Nucleus accumbens (tissue), 56 donors: ENCODE results near the gene MLF2.
A peak's percentile ranks its signal among the peaks of the same experiment; 100 is the strongest.

Experiments
- DNase-seq, 56 donors: peaks; one replicate each; lab custom pipeline; 2025; lab: John Stamatoyannopoulos, UW

Gene MLF2, protein sequence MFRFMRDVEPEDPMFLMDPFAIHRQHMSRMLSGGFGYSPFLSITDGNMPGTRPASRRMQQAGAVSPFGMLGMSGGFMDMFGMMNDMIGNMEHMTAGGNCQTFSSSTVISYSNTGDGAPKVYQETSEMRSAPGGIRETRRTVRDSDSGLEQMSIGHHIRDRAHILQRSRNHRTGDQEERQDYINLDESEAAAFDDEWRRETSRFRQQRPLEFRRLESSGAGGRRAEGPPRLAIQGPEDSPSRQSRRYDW

DNA sequence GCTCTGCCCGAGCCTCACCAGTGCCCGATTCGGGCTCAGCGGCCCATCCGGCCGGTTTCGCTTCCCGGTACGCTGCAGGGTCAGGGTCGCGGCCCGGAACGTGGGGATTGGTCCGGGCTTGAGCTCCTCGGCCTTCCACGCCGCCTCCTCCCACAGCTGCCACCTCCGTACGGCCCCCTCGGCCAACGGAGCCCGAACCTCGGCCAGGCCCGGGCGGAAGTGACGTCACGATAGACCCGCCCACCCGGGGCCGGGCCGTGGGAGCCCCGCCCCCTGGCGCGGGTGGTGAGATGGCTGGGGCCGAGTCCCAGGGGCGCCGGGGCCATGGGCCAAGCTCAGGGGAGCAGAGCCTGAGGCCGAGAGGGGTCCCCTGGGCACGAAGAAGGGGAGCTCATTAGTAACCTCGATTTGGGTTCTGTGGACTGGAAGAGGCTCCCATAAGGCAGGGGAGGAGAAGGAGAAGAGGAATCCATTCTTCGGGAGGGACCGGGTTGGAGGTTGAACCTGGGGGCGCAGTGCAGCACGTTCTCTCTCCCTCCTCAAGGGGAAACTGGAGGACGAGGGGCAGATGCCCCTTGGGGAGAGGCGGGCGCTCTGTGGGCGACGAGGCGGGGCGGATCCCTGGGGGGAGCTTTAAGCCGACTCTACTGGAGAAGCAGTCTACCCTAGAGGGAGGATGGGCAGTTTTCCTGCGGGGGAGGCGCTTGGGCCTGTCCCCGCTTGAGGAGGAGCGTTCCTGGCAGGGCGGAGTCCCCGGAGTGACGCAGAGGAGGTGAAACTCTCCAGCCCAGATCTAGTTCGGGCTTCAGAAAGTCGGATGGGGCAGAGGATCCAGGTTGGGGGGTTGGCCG lies at the start of gene MLF2:
TSS of gene MLF2 (minus strand) at position 221 of the 851 bp plus-strand sequence. CDS start 807 bp downstream, outside the sequence.
- DNase-seq: peak; percentile 66 to 97 (median 92)

DNA sequence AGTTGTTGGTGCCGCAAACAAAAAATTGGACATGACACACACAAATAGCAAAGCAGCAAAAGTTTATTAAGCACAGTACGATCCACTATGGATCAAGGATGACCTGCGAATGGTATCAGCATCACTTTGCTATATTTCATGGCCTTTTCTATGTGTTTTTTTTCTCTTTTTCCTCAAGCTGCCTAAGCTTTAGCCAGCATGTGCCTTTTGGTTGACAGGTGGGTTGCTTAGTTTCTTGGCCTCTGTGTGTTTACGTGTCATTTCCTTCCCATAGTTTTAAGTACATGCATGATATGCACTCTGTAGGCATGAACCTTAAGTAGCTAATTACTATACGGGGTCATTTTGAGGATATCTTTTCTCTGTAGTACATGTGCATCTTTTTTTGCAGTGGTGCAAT lies 46.2 kb upstream of the MLF2 start:
- no peak for DNase-seq

DNA sequence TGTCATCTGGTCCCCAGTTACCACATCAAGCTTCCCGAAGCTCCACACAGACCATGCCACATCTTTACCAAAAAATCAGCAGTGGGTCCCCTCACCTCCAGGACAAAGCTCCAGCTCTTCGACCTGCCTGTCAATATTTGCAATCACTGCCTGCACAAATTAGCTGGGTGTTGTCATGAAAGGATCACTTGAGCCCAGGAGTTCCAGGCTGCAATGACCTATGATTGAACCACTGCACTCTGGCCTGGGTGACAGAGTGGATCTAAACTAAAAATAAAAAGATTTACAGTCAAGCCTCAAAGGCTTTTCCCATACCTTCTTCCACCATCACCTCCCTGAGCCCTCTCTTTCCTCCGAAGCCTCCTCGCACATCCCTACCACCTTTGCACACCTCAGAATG lies 43.6 kb upstream of the MLF2 start:
- DNase-seq: no peak

DNA sequence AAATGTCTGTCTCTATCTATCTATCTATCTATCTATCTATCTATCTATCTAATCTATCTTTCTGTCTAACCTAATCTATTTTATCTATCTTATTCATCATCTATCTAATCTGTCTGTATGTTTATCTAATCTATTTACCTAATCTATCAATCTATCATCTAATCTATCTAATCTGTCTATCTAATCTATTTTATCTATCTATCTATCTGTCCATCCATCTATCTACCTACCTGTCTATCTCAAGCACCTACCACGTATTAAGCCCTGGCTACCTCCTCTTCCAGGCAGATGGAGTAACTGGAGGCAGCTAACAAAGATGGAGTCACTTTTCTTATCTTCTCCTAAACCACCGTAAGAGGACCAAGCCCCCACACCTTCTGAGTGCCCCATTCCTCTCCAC lies 42.1 kb upstream of the MLF2 start:
- no peak for DNase-seq

DNA sequence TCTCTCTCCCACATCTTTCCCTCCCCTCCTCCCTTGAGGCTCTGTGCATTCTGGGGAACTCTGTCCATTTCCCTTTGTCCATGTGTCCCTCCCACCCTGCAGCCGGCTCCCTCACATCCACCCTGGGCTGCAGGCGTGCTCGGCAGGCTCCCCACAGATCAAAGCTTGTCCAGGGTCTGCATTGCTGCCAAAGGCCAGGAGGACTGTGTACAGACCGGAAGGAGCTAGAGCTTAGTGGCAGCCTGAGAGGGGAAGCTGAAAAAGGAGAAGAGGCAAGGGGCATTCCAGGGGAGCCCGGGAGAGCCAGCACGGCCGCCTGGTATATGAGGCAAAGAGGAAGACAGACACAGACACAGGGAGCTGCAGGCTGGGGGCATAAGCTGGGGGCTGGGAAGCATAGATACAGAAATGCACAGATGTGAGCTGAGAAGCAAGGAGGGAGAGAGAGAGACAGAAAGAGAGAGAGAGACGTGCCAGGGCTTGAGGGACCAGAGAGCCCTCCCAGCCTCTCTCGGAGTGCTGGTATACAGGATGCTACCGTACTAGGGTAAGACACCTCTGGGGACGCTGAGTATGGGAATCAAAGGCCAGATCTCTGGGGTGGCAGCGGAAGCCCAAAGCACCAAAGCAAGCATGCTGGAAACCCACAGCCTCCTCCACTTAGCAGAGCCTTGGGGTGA lies 39.7 kb upstream of the MLF2 start:
- peak in 13 of 56 donors; percentile 10 to 38 (median 19) for DNase-seq

DNA sequence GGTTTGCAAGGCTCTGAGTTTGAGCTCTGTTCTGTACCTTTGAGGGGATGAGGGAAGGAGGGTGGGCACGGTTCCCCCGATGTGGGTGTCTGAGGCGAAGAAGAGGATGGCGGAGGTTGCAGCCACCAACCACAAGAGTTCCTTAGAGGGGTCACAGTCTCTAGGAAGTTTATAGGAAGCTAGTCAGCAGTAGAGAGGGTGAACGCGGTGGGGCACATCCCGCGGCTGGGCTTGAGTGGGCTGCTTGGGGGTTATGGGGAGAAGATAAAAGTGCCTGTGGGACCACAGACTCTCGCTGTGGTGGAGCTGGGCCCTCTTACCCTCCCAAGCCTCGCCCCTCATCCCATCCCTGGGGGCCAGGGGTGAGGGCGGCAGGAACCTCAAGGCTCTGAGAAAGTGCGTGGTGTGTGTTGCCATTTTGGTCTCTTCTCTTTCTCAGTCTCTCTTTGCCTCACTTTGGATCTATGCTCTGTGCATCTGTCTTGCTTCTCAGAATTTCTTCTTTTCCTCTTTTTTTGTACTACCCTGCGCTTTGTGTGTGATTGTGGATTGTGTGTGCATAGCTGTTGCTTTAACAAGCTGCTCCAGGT lies 39.1 kb upstream of the MLF2 start:
- DNase-seq: no peak

DNA sequence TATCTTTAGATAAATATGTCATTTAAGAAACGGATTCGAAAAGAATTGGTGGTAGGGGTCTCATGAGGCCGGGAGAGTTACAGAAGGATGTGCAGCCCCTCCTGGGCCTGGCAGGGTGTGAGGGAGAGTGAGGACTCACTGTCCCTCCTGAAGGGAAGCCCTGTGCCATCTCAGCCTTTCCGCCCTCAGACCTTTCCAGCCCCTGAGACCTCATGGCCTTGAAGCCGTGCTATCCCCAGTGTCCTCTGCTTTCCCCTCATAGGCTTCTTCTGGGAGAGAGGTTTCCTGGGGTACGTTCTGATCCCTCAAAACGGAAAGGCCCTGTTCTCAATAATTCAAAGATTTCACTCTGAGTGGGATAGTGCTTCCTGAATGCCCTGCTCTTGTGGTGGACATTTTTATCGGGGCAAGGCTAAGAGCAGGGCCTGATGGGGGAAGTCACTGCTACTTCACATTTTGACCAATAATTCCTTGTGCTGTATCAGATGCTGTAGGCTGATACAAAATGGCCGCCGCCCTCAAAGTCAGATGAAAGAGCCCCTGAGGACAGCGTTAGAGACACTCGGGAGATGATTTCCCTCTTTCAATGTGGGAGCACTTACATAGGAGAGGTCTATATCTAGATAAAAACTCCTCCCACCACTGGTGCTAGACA lies 37.7 kb upstream of the MLF2 start:
- no peak for DNase-seq

DNA sequence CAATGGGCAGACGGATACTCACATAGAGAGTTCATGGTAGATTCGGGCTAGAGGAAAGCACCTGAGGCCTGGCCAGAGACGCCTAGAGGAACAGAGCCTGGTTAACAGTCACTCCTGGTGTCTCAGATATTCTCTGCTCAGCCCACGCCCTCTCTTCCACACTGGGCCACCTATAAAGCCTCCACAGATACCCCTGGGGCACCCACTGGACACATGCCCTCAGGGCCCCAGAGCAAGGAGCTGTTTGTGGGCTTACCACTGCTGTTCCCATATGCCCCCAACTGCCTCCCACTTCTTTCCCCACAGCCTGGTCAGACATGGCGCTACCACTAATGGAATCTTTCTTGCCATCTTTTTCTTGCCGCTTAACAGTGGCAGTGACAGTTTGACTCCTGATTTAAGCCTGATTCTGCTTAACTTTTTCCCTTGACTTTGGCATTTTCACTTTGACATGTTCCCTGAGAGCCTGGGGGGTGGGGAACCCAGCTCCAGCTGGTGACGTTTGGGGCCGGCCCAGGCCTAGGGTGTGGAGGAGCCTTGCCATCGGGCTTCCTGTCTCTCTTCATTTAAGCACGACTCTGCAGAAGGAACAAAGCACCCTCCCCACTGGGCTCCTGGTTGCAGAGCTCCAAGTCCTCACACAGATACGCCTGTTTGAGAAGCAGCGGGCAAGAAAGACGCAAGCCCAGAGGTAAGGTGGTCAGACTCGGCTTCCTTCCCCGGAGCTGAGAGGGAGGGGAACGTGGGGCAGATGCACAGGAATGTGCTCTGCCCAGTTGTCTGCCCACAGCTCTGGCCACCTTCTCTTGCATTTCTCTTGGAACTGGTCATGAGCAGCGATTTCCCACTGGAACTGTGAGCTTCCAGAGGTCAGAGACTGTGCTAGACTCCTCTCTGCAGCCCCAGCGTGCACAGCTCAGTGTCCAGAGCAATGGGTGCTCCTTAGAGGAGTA lies 36.3 kb upstream of the MLF2 start, which contains the start of gene CD4:
TSS of gene CD4 (plus strand) at position 557 of the 953 bp plus-strand sequence. CDS start 10,611 bp downstream, outside the sequence.
- peak in 13 of 56 donors; percentile 10 to 48 (median 25) for DNase-seq

DNA sequence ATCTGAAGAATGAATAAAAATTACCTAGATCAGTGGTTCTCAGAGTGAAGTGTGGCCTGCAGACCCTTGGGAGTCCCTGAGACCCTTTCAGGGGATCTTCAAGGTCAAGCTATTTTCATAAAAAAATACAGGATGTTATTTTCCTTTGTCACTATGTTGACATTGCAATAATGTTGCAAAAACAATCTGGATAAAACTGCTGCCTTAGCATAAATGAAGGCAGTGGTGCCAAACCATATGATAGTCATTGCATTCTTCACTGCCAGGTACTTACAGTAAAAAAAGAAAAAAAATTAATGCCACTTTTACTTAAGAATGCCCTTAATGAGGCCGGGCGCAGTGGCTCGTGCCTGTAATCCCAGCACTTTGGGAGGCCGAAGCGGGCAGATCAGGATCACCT lies 34.4 kb upstream of the MLF2 start:
- no peak for DNase-seq

DNA sequence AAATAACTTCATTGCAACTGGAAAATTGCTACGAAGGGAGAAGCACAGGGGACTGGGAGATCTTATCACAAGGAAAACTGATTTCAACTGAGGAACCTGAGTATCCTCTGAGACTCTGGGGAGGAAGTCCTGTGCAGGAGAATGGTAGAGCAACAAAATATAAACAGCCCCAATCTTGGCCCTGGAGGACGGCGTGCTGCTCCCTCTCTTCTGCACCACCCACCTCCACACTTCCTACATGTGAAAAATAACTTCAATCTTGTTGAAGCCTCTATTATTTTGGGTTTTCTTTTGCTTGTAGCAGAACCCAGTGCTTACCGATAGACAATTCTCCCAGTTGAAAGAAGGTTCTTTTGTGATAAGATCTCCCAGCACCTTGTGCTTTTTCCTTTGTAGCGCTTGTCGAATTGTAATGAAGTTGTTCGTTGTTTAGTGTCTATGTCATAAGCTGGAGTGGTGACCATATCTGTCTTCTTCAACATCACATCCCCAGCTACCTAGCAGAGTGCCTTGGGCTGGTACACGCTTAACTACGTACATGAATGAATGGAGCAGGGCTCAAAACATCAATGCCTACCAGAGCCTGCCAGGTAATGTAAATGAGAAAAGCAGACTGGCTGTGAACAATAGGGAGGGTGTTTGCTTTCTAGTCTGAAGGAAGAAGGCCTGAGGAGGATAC lies 33.6 kb upstream of the MLF2 start:
- no peak for DNase-seq

DNA sequence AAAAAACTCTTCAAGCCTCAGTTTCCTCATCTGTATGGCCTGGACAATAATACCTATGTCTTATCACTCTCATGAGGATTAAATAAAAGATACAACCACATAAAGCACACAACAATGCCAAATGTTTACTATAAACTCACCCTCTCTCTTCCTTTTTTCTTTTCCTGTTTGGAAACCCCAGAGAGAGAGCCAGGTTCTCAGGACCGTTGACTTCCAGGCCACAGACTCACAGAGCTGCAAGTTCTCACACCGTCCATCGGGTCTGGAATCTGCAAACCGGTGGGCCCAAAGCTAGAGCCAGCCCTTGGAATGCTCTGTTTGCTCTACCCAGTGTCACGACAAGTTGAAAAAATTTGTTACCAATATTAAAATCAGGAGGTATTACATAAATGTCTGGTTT lies 31.8 kb upstream of the MLF2 start:
- DNase-seq: no peak

DNA sequence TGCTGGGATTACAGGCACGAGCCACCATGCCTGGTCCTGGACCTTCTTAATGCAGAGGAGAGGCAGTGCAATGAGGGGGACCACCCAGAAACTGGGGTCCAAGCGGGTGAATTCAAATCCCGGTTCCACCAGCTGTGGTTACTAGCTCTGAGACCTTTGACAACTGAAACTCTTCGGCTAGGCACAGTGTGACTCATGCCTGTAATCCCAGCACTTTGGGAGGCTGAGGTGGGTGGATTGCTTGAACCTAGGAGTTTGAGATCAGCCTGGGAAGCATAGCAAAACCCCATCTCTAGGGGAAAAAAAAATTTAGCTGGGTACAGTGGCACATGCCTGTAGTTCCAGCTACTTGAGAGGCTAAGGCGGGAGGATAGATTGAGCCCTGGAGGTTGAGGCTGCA lies 31.4 kb upstream of the MLF2 start:
- DNase-seq: peak in 1 of 56 donors; percentile 11

DNA sequence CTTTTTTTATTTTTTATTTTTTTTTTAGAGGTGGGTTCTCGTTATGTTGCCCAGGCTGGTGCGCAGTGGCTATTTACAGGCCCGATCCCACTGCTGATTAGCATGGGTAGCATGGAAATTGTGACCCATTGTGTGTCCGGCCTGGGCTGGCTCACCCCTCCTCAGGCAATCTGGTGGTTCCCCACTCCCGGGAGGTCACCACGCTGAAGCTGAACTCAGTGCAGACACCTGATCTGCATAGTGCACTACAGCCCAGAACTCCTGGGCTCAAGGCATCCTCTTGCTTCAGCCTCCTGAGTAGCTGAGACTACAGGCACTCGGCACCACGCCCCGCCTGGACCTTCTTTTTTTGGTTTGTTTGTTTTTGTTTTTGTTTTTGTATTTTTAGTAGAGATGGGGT lies 30.9 kb upstream of the MLF2 start:
- DNase-seq: no peak

DNA sequence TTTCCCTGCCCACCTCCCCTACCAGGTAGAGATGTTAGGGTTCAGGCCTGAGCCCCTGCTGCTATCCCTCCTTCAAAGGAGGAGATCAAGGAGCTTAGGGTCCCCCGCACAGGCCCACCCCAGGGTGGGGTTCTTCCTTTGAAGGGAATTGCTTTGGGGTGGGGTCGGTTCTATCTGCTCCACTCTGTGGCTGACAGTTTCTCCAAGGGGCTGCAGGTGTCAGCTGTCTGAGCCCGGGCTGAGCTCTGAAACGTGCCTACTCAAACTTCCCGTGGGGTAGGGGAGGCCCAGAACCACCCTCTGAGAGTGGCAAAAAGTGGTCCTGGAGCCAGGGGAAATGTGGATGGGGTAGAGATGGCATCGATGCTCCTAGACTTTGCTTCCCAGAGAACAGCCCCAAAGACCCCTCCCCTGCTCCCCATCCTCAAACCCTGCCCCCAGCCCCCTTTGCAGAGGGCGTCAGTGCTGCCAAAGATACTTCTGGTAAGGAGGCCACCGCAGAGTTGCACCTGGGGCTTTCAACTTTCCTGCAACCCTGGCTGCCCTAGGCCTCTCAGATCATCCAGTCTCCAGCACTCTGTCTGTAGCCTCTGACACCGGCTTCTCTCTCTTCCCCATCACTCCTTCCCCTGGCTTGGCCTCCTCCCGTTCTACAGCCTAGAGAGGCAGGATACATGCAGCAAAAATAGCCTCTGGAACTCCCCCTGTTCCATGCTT lies 30.1 kb upstream of the MLF2 start:
- no peak for DNase-seq

DNA sequence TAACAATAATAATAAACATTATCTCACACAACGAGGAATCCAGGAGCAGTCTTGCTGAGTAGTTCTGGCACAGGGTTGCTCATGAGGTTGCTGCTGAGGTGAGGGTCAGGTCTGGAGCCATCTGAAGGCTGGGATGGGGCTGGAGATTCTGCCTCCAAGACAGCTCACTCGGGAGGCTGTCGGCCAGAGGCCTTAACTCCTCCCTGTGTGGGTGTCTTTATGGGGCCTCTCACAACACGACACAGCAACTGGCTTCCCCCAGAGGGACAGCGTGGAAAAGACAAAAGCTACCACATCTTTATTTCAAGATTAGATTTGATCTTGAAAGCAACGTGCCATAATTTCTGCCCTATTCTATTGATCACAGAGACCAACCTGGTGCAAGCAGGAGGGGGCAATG lies 29.2 kb upstream of the MLF2 start:
- no peak for DNase-seq

DNA sequence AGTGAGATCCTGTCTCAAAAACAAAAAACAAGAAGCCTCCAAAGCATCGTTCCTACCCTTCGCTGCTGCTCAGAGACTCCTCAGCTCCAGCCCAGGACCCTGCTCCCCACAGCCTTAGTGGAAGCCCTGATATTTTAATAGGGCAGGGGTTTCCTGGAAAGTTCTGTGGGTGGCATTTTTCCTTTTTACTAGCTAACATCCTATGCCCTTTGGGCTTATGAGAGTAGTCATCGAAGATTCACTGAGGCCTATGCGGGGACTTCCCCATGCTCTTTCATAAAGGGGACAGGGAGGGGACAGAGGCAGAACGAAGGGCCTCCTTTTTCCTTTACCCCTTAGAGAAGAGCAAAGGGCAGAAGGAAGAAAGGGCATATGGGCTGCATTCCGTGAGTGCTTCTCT lies 27.6 kb upstream of the MLF2 start:
- no peak for DNase-seq

DNA sequence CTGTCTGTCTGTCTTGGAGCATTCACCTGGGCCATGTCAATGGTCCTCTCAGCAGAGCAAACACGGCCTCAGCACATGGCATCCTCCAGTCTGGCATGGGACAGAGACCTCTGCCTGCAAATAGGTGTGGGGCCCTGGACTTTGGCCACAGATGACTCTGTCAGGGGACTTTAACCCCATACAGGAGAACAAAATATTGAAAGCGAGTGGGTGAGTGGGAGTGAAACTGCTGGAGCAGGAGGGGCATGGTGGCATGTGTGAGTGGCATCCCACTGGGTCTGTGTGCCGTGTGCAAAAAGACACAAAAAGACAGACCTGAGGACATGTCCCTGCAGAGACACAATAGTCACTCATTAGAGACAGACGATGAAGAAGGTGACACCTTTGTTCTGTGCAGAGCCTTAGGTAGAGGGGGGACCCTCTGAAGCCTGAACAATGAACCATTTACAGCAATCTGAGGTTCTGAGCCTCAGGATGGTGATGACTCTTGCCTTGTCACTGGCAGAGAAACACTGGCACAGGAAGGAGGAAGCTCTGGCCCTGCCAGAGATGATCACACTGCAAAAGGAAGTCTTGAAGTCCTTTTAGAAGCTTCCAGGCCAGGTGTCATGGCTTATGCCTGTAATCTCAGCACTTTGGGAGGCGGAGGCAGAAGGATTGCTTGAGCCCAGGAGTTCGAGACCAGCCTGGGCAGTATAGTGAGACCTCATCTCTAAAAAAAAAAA lies 26.9 kb upstream of the MLF2 start:
- DNase-seq: no peak
